Adrenal gland (tissue), 5 donors: ENCODE measurements around the gene TANC1.

Experiments
- CTCF ChIP-seq, 6 experiments: fragments of 450-650 bp in 4 of 6; fragments of 200-600 bp in 2 of 6; sonication (generic) in 1 of 6; IDR thresholded peaks; 1 replicate in 5 of 6; 2 replicates in 1 of 6; pipeline versions ENCODE4 v1.5.1 to v1.8.0; 2016 to 2021; ENCODE audit warnings: antibody characterized with exemption in 6 of 6, mild to moderate bottlenecking in 2 of 6, moderate library complexity in 1 of 6
- POLR2A ChIP-seq, 2 donors: fragments of 450-650 bp; IDR thresholded peaks; one replicate each; pipeline ENCODE4 v1.6.1; 2017; ENCODE audit warnings: antibody characterized with exemption in 2 of 2, mild to moderate bottlenecking in 2 of 2, moderate library complexity in 1 of 2
- donor health status: DM: no; HTN: no; CAD: no.

DNA sequence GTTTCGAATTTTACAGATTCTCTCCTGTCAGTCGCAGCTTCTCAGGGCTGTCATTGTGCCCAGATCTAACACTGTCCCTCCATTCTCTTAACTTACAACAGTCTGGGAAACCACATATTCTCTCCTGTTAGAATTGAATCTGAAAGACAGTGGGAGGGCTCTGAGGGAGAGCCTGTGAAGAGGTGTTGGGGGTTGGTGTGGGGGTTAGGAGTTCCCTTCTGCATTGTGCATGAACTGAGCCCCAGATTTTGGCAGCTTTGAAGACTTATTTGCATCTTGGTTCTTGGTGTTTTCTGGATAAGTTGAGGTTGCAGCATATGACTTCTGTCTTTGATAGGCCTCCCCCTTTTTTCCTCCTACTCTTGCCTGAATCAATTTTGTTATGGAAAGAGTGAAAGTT is 64.1 kb downstream of the TANC1 start:
- no peak for TF ChIP-seq POLR2A (IDR thresholded peaks at IDR 0.05)
- TF ChIP-seq CTCF (IDR thresholded peaks at IDR 0.05), result no peak
